ENCODE measurements around the gene SMPX. TPM values are rescaled to one million over a fixed set of nuclear protein-coding genes. Genes with fewer than 3 reads are reported as not detected.
"Not testable (repeated sequence)": the region's sequence is repeated elsewhere in the genome, so short reads cannot be mapped to it uniquely, and the experiment has no call there.

SMPX gene
- polyA plus RNA-seq (ENCODE audit: insufficient read length in 12 of 12): 100 to 1,000 TPM in 10 of 12 donors, 10 to 100 TPM in 1, not detected in 1; 94.9 to 364 (median 300) TPM
- long read RNA-seq, donor 1: 0 reads
- long read RNA-seq, donor 2, transcript SMPX-203 (5 exons, 891 nt): major isoform, 243 of 326 reads
- long read RNA-seq, donor 2, partial matches to known transcripts: 75 of 326 reads
- long read RNA-seq, donor 2, other reads (novel, unspliced or antisense): 7 of 326 reads
- long read RNA-seq, donor 3, transcript SMPX-203 (5 exons, 891 nt): major isoform, 109 of 132 reads
- long read RNA-seq, donor 3, partial matches to known transcripts: 22 of 132 reads
- long read RNA-seq, donor 3, other reads (novel, unspliced or antisense): 0 of 132 reads
- long read RNA-seq, donor 4, transcript SMPX-203 (5 exons, 891 nt): major isoform, 72 of 100 reads
- long read RNA-seq, donor 4, partial matches to known transcripts: 28 of 100 reads
- long read RNA-seq, donor 4, other reads (novel, unspliced or antisense): 0 of 100 reads
- long read RNA-seq, donor 5, transcript SMPX-203 (5 exons, 891 nt): major isoform, 216 of 257 reads
- long read RNA-seq, donor 5, partial matches to known transcripts: 35 of 257 reads
- long read RNA-seq, donor 5, other reads (novel, unspliced or antisense): 5 of 257 reads
- long read RNA-seq, donor 6, transcript SMPX-203 (5 exons, 891 nt): major isoform, 93 of 115 reads
- long read RNA-seq, donor 6, partial matches to known transcripts: 22 of 115 reads
- long read RNA-seq, donor 6, other reads (novel, unspliced or antisense): 0 of 115 reads
- long read RNA-seq, donor 7, transcript SMPX-203 (5 exons, 891 nt): major isoform, 83 of 121 reads
- long read RNA-seq, donor 7, partial matches to known transcripts: 38 of 121 reads
- long read RNA-seq, donor 7, other reads (novel, unspliced or antisense): 0 of 121 reads
- long read RNA-seq, donor 8, transcript SMPX-203 (5 exons, 891 nt): major isoform, 179 of 222 reads
- long read RNA-seq, donor 8, partial matches to known transcripts: 43 of 222 reads
- long read RNA-seq, donor 8, other reads (novel, unspliced or antisense): 0 of 222 reads
- long read RNA-seq, donor 9, transcript SMPX-203 (5 exons, 891 nt): major isoform, 62 of 91 reads
- long read RNA-seq, donor 9, partial matches to known transcripts: 29 of 91 reads
- long read RNA-seq, donor 9, other reads (novel, unspliced or antisense): 0 of 91 reads
- long read RNA-seq, donor 10, transcript SMPX-203 (5 exons, 891 nt): major isoform, 168 of 205 reads
- long read RNA-seq, donor 10, partial matches to known transcripts: 35 of 205 reads
- long read RNA-seq, donor 10, other reads (novel, unspliced or antisense): 0 of 205 reads
- long read RNA-seq, donor 11, transcript SMPX-203 (5 exons, 891 nt): major isoform, 169 of 235 reads
- long read RNA-seq, donor 11, partial matches to known transcripts: 66 of 235 reads
- long read RNA-seq, donor 11, other reads (novel, unspliced or antisense): 0 of 235 reads

- DNase-seq: no peak
Observed at GRCh38 chrX:21757960-21758359, at the start of gene SMPX. SMPX (minus strand) TSS chrX:21758116; CDS start chrX:21754290, 3,826 bp downstream.

- DNase-seq: no peak
Observed at GRCh38 chrX:21806691-21807090, 48.8 kb upstream of the SMPX start.

GRCh38 chrX:21802839-21803238 lies 44.9 kb upstream of the SMPX start:
- no peak for DNase-seq

GRCh38 chrX:21802054-21802670 lies 44.2 kb upstream of the SMPX start:
- no peak for DNase-seq

GRCh38 chrX:21800344-21800770 lies 42.4 kb upstream of the SMPX start:
- DNase-seq: no peak

- DNase-seq: no peak
Observed at GRCh38 chrX:21799767-21800166, 41.9 kb upstream of the SMPX start.

DNA sequence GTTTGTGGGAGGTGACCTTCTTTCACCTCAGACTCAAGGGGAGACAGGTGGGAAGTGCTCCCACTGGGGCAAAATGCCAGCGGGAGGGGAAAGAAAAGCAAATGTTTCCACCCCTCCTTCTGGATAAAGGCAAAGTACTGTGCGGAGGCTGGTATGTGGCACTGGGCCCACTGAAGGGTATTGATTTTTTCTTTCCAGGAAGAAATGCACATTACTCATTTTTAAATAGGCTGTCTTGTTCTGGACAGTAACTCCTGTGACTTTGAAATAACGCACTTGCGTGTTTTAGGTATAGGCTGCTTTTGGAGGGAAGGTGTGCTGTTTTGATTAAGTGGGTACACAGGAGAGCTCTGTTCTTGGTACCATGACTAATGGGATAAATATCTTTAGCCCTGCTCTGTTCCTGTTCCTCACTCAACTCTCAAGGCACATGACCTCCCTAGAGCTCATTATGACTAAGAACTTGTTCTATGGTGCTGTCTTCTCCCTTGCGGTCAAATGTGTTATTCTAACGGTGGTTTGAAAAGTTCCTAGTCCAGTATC lies 40.8 kb upstream of the SMPX start:
- DNase-seq: no peak

- DNase-seq: no peak
Observed at GRCh38 chrX:21781976-21782375, 24.1 kb upstream of the SMPX start.

GRCh38 chrX:21781525-21781924 lies 23.6 kb upstream of the SMPX start:
- DNase-seq: no peak

DNA sequence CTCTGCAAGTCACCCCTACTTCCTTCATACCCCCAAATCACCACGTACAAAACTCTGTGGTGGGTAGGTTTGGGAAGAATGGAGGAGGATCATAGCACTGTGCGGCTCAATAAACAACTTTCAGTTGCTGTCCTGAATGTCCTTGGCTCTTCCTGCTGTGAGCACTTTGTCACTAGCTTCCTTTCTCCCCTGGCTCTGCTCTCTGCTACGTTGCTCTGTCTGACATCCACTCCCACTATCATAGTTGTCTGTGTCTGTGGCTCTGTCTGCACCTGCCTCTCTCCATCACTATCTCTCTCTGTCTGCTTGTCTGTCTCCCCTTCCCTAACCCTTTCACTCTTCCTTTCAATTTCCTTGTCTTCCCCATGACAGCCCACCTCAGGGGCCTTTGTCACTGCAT lies 21.2 kb upstream of the SMPX start:
- no peak for DNase-seq

DNA sequence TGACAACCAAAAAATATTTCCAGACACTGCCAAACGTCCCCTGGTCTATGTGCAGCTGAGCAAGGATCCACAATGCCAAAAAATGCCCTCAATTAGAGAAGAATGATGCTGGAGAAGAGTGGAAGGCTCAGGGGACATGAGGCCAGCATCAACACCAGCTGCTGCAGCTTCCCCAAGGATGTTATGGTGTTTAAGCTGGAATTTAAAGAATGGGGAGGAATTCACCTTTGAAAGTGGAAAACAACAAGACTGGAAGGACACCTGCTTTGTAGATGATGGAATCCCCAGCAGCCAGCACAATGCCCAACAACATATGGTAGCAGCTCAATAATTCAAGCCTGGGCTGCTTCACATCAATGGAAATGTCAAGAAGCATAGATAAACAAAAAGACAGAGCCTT lies 20.3 kb upstream of the SMPX start:
- no peak for DNase-seq

DNA sequence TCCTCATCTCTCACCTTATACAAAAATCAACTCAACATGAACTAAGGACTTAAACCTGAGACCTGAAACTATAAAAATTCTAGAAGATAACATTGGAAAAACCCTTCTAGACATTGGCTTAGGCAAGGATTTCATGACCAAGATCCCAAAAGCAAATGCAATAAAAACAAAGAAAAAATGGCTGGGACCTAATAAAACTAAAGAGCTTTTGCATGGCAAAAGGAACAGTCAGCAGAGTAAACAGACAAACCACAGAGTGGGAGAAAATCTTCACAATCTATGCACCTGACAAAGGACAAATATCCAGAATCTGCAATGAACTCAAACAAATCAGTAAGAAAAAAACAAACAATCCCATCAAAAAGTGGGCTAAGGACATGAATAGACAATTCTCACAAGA lies 17.2 kb upstream of the SMPX start:
- not testable (repeated sequence) for DNase-seq

DNA sequence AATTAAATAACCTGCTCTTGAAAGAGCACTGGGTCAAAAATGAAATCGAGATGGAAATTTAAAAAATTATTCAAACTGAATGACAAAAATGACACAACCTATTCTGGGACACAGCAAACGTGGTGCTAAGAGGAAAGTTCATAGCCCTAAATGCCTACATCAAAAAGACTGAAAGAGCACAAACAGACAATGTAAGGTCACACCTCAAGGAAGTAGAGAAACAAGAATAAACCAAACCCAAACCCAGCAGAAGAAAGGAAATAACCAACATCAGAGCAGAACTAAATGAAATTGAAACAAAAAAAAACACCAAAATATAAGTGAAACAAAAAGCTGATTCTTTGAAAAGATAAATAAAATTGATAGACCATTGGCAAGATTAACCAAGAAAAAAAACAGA lies 15.1 kb upstream of the SMPX start:
- DNase-seq: not testable (repeated sequence)

GRCh38 chrX:21770631-21771321 lies 12.9 kb upstream of the SMPX start:
- no peak for DNase-seq

DNA sequence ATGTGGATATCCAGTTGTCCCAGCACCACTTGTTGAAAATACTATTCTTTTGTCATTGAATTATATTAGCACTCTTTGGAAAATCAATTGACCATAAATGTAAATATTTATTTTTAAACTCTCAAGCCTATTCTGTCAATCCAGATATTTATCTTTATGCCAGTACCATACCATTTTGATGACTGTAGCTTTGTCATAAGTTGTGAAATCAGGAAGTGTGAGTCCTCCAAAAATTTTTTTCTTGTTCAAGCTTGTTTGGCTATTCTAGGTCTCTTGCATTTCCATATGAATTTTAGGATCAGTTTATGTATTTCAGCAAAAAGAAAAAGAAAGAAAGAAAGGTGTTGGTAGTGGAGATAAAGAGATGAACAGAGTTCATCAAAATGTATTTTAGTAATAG lies 8.2 kb upstream of the SMPX start:
- DNase-seq: no peak

DNA sequence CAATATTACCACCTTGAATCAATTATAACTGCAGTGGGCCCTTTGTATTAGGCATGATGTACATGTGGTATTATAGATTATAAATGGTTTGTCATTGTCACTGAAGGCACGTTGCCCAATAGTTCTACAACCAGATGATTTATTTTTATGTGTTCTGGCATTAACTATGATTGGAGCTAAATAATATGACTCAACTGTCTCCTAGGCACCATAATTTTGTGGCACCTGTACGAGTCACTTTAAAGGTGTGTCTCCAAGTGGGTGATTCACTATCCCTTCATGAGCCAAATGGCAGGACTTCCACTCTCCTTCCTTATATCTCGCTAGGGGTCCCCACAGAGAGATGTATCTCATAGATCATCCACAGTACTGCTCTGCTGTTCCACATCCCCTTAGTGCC lies 6.1 kb upstream of the SMPX start:
- DNase-seq: no peak

- DNase-seq: no peak
Observed at GRCh38 chrX:21758488-21758887, 572 bp upstream of the SMPX start.

- no peak for DNase-seq
Observed at GRCh38 chrX:21756785-21757529, 959 bp downstream of the SMPX start.

DNA sequence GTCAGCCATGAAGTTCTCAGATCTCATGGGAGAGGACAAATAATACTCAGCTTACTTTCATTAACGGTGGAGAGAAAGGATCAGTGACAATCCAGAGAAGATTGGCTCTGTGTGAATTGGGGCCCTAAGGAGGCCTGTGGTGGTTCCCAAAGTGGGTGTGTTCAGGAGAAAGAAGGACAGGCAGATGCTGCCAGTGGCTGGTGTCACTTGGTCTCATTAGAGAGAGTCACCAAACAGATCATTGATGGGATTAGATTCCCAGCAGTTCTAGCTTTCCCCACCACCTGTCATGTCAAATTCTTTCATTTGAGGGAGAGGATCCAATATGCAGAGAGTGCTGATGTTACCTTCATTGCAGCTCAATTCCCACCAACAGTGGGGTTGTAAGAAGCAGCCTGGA lies 8.0 kb downstream of the SMPX start:
- DNase-seq: no peak

Data from muscle of arm (tissue), 14 donors.